Central memory CD4-positive, alpha-beta T cell (primary cell): ENCODE data around the gene FAAH.
"Not testable (repeated sequence)": the region's sequence is repeated elsewhere in the genome, so short reads cannot be mapped to it uniquely, and the experiment has no call there.

ENCODE experiments used
- DNase-seq: peaks from one replicate; pipeline ENCODE4 v3.0.0; 2022
- total RNA-seq, 3 experiments: gene quantifications; one replicate each; lab custom pipeline; 2026; lab: John Stamatoyannopoulos, UW

The FAAH gene
- 7.0 to 10.0 (median 7.2) reads per million in 3 experiments for total RNA-seq

DNA sequence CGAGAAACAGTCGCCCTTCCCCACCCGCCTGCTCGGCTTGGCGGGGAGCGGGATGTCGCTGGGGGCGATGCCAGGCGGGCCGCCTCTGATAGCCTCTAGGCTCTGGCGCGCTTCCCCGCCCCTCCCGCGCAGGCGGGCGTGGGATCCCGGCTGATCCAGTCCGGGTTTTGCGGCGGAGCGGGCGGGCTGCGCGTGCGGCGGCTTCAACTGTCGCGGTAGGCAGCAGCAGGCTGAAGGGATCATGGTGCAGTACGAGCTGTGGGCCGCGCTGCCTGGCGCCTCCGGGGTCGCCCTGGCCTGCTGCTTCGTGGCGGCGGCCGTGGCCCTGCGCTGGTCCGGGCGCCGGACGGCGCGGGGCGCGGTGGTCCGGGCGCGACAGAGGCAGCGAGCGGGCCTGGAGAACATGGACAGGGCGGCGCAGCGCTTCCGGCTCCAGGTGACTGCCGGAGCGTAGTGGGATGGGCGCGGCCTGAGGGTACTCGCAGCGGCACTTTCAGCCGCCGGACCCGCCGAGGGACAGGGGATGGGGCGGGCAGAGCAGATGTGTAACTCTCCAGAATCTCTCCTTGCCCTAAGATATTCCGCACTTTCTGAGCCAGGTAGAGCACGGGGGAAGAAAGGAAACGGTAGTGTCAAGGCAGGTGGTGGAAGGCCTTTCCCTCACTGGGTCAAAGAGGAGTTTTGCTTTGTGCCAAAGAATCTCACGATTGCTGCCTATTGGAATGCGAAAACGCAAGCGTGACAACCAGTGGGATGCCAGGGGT, at the start of gene FAAH:
Gene FAAH, plus strand, starts transcription at position 210 of the 764 bp plus-strand sequence. Its CDS starts 32 bp downstream, at position 242.
- DNase-seq: peak; percentile 49

GRCh38 chr1:46344481-46344880, 49.6 kb upstream of the FAAH start:
- no peak for DNase-seq

DNA sequence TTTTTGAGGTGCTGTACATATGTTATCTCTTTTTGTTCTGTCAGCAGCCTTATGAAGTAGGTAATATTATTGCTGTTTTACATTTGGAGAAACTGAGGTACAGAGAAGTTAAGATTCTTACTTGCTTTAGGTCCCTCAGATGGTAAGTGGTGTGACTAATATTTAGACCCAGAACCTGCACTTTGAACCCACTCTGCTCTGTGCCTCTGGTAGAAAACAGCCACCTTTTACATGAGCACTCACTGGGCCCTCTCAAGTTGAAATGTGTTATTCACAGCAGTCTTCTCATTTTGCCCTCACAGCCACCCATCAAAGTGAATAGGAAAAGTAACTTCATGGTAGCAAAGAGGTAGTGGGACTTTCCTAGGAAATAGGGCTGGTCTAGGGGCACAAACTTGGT, 48.8 kb upstream of the FAAH start:
- DNase-seq: no peak

DNA sequence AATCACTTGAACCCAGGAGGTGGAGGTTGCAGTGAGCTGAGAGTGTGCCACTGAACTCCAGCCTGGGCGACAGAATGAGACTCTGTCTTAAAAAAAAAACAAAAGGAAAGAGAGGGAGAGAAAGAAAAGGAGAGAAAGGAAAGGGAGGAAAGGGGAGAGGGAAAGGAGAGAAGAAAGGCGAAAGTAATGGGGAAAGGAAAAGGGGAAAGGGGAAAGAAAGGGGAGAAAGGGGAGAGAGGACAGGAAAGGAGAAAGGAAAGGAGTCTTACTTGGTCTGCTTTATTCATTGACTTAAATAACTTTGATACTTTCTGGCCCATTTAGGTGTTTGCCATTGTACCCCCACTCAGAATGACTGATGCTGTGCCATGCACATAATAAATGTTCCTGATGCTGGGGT, 41.8 kb upstream of the FAAH start:
- DNase-seq: no peak

DNA sequence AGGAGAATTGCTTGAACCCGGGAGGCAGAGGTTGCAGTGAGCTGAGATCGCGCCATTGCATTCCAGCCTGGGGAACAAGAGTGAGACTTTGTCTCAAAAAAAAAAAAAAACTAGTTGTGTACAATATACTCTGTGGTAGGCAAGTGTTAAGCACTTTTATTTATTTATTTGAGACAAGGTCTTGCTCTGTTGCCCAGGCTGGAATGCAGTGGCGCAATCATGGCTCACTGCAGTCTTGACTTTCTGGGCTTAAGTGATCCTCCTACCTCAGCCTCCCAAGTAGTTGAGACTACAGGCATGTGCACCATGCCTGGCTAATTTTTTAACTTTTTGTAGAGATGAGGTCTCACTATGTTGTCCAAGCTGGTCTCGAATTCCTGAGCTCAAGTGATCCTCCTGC, 38.2 kb upstream of the FAAH start:
- DNase-seq: not testable (repeated sequence)

DNA sequence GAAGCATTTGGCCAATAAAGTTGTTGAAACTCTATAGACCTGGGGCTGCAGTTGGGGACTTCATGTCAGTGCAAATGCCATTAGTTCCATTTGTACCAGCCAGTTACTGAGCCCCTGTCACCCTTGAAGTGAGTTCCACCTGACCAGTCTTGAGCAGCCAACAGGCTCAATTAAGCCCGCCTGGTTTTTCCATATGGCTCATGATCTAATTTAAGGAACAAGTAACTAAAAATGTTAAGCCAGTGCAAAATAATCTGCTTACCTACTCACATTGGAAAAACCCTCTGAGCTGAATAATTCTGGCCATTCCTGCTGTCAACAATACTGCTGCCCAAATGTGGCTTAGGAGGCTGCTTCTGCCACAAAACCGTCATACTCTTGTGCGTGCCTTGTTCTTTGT, 32.0 kb upstream of the FAAH start:
- DNase-seq: no peak

DNA sequence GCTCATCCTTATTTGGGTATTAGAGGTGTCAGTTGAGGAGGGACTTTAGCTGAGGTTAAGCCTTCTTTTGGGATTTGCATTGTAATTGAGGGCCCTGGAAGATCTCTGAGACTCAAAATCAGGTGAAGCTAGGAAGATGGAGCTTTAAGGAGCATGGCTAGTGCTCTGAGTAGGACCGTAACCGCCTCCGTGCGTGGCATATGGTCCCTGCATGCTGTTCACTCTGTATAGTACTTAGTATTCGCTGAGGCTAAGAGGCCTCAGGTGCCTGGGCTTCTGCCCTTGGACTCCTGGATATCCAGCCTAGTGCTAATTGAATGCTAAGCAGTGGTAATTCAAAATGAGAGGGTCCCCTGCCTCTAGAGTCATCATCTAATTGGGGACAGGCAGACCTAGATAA, 31.0 kb upstream of the FAAH start:
- no peak for DNase-seq

DNA sequence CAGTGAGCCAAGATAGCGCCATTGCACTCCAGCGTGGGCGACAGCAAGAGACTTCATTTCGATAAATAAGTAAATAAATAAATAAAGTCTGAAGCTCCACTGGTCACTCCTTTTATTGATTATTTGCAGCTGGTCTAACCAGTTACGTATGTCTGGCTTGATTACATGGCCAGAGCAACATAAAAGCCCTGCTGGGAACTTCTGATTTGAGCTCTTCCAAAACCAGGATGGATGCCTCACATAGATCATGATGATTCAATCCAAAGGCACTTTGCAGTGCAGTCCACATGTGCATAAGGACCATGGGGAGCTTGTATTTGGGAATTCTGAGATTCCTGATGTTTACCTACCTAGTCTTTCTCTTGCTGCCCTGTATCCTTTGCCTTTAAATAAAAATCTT, 29.5 kb upstream of the FAAH start:
- no peak for DNase-seq

- DNase-seq: not testable (repeated sequence)
Measured at GRCh38 chr1:46365796-46366195, 28.3 kb upstream of the FAAH start.

GRCh38 chr1:46367072-46367471, 27.0 kb upstream of the FAAH start:
- DNase-seq: no peak

DNA sequence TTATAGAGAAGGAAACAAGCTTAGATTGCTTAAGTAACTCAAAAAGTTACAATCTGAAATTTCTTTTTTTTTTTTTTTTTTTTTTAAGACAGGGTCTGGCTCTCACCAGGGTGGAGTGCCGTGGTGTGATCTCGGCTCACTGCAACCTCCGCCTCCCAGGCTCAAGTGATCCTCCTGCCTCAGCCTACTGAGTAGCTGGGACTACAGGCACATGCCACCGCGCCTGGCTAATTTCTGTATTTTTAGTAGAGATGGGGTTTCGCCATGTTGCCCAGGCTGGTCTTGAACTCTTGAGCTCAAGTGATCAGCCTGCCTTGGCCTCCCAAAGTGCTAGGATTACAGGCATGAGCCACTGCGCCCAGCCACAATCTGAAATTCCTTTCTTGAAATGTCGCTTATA, 26.4 kb upstream of the FAAH start:
- not testable (repeated sequence) for DNase-seq

DNA sequence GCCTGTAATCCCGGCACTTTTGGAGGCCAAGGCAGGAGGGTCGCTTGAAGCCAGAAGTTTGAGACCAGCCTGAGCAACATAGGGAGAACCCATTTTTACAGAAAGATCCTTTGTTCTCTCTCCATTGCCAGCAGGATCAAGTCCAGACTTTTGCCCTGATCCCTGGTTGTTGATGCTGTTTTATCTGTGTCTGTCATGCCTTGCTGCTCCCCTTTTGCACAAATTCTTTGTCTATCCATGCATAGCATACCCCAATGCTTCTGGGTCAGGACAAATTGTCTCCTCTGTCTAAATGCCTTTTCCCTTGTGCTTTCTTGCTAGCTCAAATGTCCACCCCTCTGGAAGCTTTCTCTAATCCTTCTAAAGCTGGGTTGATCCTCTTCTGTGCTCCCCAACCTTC, 25.3 kb upstream of the FAAH start:
- no peak for DNase-seq

DNA sequence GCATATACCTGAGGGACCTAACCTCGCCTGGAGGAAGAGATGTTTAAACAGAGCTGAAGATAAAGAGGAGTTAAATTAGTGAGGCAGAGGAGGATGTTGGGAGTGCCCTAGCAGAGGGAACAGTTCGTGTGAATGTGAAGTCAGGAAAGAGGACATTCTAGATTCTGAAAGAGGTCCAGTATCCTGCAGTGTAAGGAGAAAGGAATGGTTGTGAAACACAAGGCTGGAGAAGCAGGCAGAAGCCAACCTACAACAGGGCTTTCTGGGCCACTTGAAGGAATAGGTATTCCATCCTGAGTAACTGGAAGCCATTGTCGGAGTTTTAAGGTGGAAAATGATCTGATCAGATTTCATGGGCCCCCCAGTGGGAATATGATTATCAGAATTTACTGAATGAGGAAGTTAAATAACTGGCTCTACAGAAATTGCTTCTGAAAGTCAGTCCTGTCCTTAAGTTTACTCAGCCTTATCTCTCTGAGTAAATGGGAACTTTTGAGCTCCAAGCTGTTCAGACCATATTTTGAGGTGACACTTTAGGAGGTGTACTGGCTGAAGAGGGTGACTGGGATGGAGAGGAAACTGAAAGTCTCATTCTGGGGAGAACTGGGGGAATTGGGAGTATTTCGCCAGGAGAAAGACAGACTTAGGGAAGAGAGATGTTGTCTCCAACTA, 24.4 kb upstream of the FAAH start:
- DNase-seq: no peak

GRCh38 chr1:46370214-46370633, 23.9 kb upstream of the FAAH start:
- no peak for DNase-seq

- no peak for DNase-seq
Measured at GRCh38 chr1:46372431-46372830, 21.7 kb upstream of the FAAH start.

DNA sequence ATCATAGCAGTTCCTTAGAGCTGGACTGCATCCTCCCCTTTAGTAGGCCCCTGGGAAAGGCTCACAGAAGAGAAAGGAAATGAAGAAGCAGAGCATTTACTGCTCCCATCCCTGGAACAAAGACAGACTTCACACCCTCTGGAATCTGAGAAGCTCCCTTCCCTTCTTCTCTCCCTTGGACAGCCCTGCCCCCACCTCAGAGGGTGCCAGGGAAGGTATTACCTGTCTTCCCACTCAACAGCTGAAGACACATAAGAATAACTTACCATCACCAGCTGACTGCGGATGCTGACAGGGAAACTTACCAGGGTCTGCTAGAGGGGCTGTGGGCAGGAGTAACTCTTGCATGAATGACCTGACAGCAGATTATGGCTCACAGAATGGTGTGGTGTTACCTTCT, 14.1 kb upstream of the FAAH start:
- no peak for DNase-seq

DNA sequence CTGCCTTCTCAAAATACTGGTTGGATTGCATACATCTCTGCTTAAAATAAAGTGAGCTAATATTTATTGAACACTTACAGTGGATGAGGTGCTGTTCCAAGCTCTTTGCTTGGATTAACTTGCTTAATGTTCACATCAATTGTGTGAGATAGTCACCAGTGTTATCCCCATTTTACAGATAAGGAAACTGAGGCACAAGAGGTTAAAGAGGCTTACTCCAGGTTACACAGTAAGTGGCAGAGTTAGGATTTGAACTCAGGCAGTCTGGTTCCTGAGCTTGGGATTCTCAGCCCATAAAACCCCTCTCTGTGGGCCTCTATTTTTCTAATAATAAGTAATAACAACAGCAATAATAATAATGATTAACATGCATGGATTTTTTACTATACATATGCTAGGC, 13.6 kb upstream of the FAAH start:
- DNase-seq: no peak

GRCh38 chr1:46393510-46393909, 607 bp upstream of the FAAH start:
- DNase-seq: no peak

DNA sequence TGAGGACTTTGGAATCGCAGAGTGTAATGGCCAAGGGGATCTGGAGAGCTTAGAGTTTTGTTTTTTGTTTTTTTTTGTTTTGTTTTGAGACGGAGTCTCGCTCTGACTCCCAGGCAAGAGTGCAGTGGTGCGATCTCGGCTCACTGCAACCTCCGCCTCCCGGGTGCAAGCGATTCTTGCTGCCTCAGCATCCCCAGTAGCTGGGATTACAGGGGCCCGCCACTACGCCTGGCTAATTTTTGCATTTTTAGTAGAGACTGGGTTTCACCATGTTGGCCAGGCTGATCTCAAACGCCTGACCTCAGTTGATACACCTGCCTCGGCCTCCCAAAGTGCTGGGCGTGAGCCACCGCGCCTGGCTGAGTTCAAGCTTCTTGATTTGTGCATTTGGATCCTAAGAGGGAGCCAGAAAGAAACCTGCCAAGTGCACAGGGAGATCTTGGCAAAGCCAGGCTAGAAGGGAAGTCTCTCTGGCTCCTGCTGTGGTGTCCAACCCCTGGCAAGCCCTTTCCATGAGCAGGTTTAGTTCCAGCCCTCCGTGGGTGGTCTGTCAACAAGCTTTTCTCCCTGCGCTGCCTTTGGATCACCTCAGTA, 852 bp downstream of the FAAH start:
- no peak for DNase-seq

DNA sequence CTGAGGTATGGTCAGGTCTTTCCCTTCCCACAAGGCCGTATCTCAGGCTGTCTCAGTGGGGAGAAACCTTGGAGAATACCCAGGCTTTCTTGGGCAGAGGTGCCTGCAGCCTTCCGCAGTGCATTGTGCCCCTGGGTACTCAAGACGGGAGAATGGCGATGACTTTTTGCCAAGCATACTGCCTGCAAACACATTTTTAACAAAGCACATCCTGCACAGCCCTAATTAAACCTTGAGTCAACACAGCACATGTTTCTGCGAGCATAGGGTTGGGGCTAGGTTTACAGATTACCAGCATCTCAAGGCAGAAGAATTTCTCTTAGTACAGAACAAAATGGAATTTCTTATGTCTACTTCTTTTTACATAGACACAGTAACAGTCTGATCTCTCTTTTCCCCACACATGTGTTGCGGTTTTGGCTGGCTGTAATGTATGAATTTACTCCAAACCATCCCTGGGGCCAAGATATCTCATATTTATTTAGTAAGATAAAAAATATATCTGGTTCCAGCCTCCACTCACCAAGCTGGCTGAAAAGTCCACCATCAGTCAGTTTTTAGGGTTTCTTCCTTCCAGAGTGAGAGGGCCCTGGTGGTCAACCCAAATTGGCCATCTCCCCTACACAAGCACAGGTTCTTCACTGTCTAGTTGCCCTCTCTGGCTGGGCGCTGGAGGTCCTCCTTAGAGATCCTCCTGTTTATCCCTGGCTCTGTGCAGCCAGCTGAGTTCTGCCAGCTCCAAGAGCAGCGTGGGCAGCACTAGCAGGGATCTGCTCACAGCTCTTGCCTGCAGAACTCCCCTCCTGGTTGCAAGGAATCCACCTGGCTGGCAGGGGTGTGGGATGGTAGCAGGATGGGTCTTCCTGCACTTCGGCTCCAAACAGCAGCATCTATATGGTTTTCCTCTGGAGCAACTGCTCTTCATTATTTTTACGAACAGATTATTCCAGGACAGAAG, 2.6 kb downstream of the FAAH start:
- no peak for DNase-seq

DNA sequence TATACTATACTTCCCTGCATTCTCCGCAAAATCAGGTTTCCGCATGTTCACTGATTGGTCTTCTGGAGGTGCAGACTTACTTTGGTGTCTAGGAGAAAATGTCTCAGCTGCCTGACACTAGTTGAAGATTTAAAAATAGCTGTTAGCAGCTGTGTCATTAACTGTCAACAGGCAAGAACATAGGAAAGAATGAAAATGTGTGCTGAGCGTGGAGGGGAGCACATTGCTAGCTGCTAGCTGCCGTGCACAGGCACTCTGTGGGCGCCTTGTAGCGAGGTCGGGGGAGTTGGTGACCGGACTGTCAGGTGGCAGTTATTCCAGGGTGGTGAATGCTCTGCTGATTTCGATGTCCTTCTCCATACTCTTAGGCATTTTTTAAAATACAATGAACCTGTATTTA, 5.2 kb downstream of the FAAH start:
- no peak for DNase-seq

GRCh38 chr1:46400421-46400820, 6.3 kb downstream of the FAAH start:
- DNase-seq: no peak
